Measurements from ENCODE around the gene FAM9B.
"Not testable (repeated sequence)": the region's sequence is repeated elsewhere in the genome, so short reads cannot be mapped to it uniquely, and the experiment has no call there.

The FAM9B gene

DNA sequence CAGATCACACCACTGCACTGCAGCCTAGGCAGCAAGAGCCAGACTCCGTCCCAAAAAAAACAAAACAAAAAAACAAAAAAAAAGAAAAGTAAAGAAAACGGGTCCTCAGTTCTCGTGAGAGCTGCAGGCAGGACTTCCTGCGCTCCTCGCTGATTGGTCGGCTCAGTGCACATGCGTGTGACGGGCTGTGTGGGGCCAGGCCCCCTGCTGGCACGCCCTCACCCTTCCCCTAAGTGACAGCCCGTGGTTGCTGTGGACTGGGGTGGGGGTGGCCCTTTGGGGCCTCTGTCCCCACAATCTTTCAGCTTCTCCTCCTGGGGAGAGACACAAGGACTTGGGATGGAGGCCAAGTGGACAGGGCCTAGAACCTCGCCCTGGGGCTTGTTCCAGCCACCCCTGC, at the start of gene FAM9B:
Gene FAM9B (minus strand): TSS at position 139 of the 400 bp plus-strand sequence. CDS start 1,141 bp downstream, outside the sequence.
- DNase-seq, result no peak

GRCh38 chrX:9081271-9081670, 47.3 kb upstream of the FAM9B start:
- DNase-seq, result no peak

DNA sequence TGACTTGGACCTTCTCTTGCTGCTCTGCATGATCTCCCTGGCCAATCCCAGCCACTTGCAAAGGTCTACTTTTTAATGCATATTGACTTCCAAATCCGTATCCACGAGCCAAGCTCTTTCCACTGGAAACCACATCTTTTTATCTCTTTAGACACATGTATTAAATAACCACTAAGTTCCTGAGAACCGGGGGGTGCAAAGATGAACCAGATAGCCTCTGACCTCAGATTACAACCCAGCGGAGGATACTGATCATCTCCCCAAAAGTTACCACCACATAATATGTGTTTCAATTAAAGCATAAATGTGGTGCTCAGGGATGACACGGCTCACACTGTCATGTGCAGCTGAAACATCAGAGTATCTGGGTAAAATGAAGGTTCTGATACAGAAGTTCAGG, 40.4 kb upstream of the FAM9B start:
- DNase-seq, result no peak

- no peak for DNase-seq
Measured at GRCh38 chrX:9072281-9072680, 38.4 kb upstream of the FAM9B start.

DNA sequence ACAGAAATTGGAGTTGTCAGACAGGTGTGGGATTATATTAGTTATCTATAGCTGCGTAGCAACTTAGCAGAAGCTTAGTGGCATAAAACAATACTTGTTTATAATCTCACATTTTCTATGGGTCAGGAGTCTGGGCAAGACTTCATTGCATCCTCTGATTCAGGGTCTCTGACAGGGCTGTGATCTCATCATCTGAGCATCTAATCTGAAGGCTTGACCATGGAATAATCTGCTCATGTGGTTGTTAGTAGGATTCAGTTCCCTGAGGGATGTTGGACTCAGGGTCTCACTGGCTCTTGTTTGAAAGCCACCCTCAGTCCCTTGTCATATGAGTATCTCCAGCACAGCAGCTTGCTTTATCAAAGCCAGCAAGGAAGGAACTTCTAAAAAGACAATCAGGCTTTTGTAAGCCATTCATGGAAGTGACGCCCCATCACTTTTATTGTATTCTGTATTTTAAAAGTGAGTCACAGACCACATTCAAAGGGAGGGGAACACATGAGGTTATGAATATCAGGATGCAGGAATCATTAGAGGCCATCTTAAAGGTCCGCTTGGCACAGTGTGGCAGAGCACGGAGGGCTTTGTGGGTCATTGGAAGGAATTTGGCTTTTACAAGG, 37.2 kb upstream of the FAM9B start:
- no peak for DNase-seq

GRCh38 chrX:9069573-9069972, 35.6 kb upstream of the FAM9B start:
- no peak for DNase-seq

DNA sequence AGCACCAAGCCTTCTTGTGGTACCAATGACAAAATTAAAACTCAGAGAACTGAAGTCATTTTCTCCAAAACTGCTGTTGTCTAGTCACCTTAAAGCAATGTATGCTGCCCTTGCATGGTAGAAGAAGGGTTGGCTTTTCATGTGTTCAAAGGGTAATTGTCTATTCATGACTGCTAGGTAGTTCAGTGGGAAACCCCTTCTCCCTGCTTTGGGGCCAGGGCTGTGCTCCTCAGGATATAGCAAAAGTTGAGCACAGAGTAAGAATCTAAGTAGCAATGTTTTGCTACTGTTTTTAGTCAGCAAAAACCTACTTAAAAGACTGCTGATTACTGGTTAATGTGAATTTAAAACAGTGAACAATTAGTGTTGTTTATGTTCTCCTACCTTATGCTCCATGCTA, 30.8 kb upstream of the FAM9B start:
- no peak for DNase-seq

- no peak for DNase-seq
Measured at GRCh38 chrX:9062641-9063040, 28.7 kb upstream of the FAM9B start.

DNA sequence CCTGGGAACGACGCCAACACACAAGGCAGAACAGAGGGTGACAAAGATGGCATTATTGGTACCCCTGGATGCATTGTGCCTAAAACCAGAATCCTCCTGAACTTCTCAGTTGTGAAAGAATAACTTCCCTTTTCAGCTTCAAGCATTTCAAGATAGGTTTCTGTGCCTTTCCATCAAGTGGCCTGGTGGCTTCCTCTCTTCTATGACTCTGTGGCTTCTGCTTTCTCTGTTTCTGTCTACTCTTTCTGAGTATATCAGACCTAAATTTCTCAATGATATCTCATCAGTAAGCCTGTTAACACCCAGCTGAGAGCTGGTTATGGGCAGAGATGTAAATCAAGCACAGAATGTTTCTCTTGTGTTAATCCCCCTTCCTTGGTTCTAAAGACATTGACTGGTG, 21.4 kb upstream of the FAM9B start:
- DNase-seq, result no peak

DNA sequence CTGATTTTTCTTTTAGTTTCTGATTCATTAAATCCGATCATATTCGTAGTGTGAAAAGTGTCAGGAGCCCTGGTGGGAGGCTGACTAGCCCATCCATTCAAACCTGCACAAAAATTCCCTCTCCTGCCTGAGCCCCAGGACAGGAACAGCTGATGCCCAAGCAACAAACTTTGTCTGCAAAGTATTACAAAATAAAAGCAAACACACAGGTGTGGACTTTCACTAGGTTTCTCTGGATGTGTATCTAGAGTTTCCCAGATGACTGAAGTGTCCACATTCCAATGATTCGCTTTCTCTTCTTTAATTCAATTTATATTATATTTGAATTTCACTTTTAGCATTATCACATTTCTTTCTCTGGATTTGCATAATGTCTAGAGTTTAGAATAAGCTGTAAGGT, 18.2 kb upstream of the FAM9B start:
- no peak for DNase-seq

DNA sequence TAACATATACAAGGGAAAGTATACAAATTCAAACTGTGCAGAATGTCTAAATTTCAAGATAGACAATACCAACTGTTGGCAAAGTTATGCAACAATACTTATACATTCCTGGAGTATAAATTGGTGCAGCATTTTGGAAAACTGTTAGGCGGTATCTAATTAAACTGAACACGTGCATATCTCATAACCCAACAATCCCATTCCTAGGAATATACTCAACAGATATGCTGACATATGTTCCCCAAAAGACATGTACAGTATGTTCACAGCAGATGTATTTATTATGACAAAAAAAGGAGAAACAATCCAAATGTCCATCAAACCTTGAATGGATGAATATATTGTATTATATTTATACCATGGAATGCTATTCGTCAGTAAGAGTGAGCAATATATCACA, 16.4 kb upstream of the FAM9B start:
- no peak for DNase-seq

DNA sequence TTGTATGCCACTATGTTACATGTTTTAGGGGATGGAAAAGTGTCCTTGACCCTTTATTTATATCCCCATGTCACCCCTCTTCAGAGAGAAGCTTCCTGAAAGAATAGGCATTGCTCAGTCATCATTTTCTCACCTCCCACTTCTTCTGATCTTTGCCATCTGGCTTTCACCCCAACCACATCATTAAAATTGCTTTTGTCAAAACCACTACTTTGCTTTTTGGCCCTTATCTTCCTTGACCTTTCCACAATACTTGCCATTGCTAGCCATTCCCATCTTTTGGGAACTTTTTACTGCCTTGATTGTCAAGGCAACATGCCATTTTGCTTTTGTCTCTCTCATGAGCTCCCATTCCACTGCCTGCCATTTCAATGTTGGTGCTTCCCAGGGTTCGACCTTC, 14.9 kb upstream of the FAM9B start:
- DNase-seq, result no peak

DNA sequence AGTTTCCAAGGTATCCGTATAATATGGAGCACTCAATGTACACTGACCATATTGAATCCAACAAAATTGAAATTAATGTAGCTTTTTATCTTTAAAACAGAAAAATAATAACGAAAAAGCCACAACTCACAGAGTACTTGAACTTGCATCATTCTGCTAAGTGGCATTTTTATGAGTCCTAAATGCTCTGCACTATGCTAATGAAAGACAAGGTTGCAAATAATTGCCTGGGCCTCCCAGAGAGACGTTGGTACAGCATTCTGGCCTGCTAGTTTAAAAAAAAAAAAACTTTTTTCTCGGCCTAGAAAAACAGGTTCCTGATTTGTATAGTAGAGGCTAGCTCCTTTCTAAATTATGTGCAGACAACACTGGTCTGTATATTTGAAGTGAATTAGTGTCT, 4.3 kb upstream of the FAM9B start:
- DNase-seq, result no peak

- DNase-seq, result no peak
Measured at GRCh38 chrX:9037296-9037695, 3.4 kb upstream of the FAM9B start.

GRCh38 chrX:9033586-9033985, 341 bp downstream of the FAM9B start:
- no peak for DNase-seq

GRCh38 chrX:9033179-9033578, 748 bp downstream of the FAM9B start:
- DNase-seq, result no peak

GRCh38 chrX:9023293-9023692, 10.6 kb downstream of the FAM9B start:
- no peak for DNase-seq

GRCh38 chrX:9019151-9019550, 14.8 kb downstream of the FAM9B start:
- DNase-seq, result no peak

DNA sequence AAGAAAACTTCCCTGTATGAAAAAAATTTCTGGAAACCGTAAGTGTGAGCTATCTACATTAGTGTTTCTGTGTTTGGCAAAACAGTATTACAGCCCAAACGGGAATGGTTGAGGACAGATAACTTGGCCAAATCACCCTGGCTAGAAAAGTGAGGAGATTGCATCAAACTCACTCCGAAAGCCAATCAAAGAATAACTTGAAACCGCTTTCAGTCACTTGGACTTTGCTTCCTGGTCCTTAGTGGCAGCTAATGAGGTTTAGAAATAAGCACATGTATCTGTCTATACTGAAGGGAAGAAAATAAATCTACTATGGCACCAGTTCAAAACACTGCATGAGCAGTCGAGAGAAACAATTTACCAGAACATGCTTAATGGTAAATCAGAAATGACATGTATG, 15.6 kb downstream of the FAM9B start:
- DNase-seq, result not testable (repeated sequence)

DNA sequence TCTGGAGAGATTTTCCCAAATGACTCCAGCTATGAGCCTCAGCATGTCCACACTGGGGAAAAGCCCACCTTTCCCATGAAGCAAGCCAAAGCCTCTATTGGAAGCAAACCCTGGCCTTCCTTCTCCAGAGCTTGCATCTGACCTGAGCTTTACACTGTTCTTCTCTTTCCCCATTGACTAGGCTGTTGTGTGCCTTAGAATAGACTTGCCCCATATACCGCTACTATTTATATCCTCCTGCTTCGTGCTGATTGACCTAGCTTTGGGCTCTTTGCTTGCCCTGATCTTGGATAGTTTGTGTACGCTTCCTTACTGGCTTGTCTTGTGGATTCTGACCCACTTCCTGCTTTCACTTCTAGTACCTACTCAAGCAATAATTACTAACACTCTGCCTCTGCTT, 30.9 kb downstream of the FAM9B start:
- no peak for DNase-seq

DNA sequence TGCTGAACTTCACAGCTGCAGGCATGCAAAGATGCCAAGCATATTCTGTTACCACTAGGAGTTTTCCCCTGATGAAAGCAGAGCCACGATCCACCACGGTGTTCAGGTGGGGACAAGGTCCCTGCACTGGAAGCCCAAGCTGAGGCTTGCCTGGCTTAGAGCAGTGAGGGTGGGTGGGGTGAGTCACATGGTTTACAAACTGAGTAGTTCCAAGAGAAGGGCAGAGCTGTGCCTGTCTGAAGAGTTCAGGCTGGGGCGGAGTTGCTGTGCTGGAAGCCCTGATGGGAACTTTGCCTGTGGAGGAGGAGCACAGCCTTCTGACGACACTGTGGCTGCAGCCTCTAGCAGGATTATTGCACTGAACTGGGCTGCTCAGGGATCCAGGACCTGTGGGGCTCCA, 45.5 kb downstream of the FAM9B start:
- no peak for DNase-seq

GRCh38 chrX:8987672-8988250, 46.2 kb downstream of the FAM9B start:
- no peak for DNase-seq

GRCh38 chrX:8984231-8984630, 49.7 kb downstream of the FAM9B start:
- DNase-seq, result no peak

- no peak for DNase-seq
Measured at GRCh38 chrX:8981723-8982122, 52.2 kb downstream of the FAM9B start.

- no peak for DNase-seq
Measured at GRCh38 chrX:8980756-8981155, 53.2 kb downstream of the FAM9B start.

All from NCI-H2107 (cell line).